CD4-positive, alpha-beta T cell treated with Interleukin-17A for 1 hour (primary cell): ENCODE results near the gene ACOX1.

Source experiments
- DNase-seq: peaks from one replicate; pipeline ENCODE4 v3.0.0-alpha.2; 2020

ACOX1 gene

GRCh38 chr17:75904749-75905521 is 74.0 kb downstream of the ACOX1 start, which contains the start of gene MRPL38:
TSS of gene MRPL38 (minus strand) at chr17:75904884. CDS start at chr17:75904875, 9 bp downstream.
- peak; percentile 95 for DNase-seq

GRCh38 chr17:75902406-75902805 is 76.6 kb downstream of the ACOX1 start:
- no peak for DNase-seq

- DNase-seq, result no peak
Observed at GRCh38 chr17:75901727-75902126, 77.2 kb downstream of the ACOX1 start.

GRCh38 chr17:75900691-75901533 is 78.1 kb downstream of the ACOX1 start:
- DNase-seq, result no peak

- no peak for DNase-seq
Observed at GRCh38 chr17:75899767-75900468, 79.0 kb downstream of the ACOX1 start.

GRCh38 chr17:75899353-75899752 is 79.6 kb downstream of the ACOX1 start:
- DNase-seq, result no peak

GRCh38 chr17:75898791-75899190 is 80.2 kb downstream of the ACOX1 start:
- no peak for DNase-seq

GRCh38 chr17:75898065-75898464 is 80.9 kb downstream of the ACOX1 start:
- no peak for DNase-seq

- no peak for DNase-seq
Observed at GRCh38 chr17:75897160-75898019, 81.6 kb downstream of the ACOX1 start.

GRCh38 chr17:75896415-75897159 is 82.4 kb downstream of the ACOX1 start, which contains the start of gene TRIM65:
TSS of gene TRIM65 (minus strand) at chr17:75896951. CDS start at chr17:75896937, 14 bp downstream.
- peak; percentile 80 for DNase-seq

GRCh38 chr17:75895370-75896155 is 83.4 kb downstream of the ACOX1 start:
- DNase-seq, result no peak

GRCh38 chr17:75894049-75894733 is 84.8 kb downstream of the ACOX1 start:
- no peak for DNase-seq

GRCh38 chr17:75893305-75894048 is 85.5 kb downstream of the ACOX1 start:
- no peak for DNase-seq

GRCh38 chr17:75892556-75893224 is 86.3 kb downstream of the ACOX1 start:
- DNase-seq, result no peak

- DNase-seq, result no peak
Observed at GRCh38 chr17:75891605-75892555, 87.1 kb downstream of the ACOX1 start.
